ENCODE results near the gene LRPAP1. TPM values are rescaled to one million over a fixed set of nuclear protein-coding genes. Genes with fewer than 3 reads are reported as not detected.

Gene LRPAP1
- polyA plus RNA-seq, 1 donor (not counting 4 experiments of a cell fraction or from before 2014, with no cell fraction given): 121 TPM

GRCh38 chr4:3522651-3523050 is 9.6 kb downstream of the LRPAP1 start:
- H3K27ac ChIP-seq (ENCODE audit: control insufficient read depth, insufficient read depth, low read length): no peak overlapping the region
- H3K4me3 ChIP-seq (ENCODE audit: control insufficient read depth in 2 of 3, extremely low read depth in 1 of 3, insufficient read depth in 2 of 3, low read depth in 1 of 3, low read length in 3 of 3): no peak overlapping the region
- dilution Hi-C loops (cut with MboI; ENCODE audit: extremely low pct_ligation_motif_present, low sequenced_read_pairs): no loop called here
- H4K20me1 ChIP-seq (ENCODE audit: control insufficient read depth, extremely low read depth, insufficient read depth, low read length): peaks cover under 1% of the 10 kb centered on the region
- no peak overlapping the region for H3K4me2 ChIP-seq (ENCODE audit: control insufficient read depth, extremely low read depth, insufficient read depth, low read depth, low read length)
- no peaks in the 10 kb centered on the region for H3K9me3 ChIP-seq (ENCODE audit: control insufficient read depth, low read depth, low read length)
- FAIRE-seq (no peak), DNase-seq (ENCODE audit: low read depth, low spot score) (no peak)
- H3K9me1 ChIP-seq (ENCODE audit: control insufficient read depth, extremely low read depth, insufficient read depth, low read length): no peaks in the 10 kb centered on the region
- H3K9ac ChIP-seq (ENCODE audit: control insufficient read depth, extremely low read depth, insufficient read depth, low read length): no peak overlapping the region
- no peaks in the 10 kb centered on the region for H3K4me1 ChIP-seq (ENCODE audit: control insufficient read depth, extremely low read depth, insufficient read depth, low read length)
- peaks cover 26 to 35% of the 10 kb centered on the region in 2 experiments for H3K36me3 ChIP-seq (ENCODE audit: control insufficient read depth in 2 of 2, extremely low read depth in 1 of 2, insufficient read depth in 2 of 2, low read length in 2 of 2)
- TF ChIP-seq EZH2 (IDR thresholded peaks at IDR 0.05; ENCODE audit: low read length) (no peak), CTCF (optimal IDR thresholded peaks at IDR 0.05 in 1 of 3, IDR thresholded peaks at IDR 0.05 in 1 of 3, conservative IDR thresholded peaks at IDR 0.05 in 1 of 3; ENCODE audit: extremely low read depth in 1 of 3, insufficient read depth in 2 of 3, low read length in 3 of 3) (no peak)
- H3K79me2 ChIP-seq (ENCODE audit: control insufficient read depth, insufficient read depth, low read length): peaks cover 14% of the 10 kb centered on the region
- no peaks in the 10 kb centered on the region for H3K27me3 ChIP-seq (ENCODE audit: control insufficient read depth, extremely low read depth, insufficient read depth, low read length)
- no peak overlapping the region for H2AFZ ChIP-seq (ENCODE audit: control insufficient read depth, low read length)

GRCh38 chr4:3522326-3522640 is 9.9 kb downstream of the LRPAP1 start:
- H3K4me2 ChIP-seq (ENCODE audit: control insufficient read depth, extremely low read depth, insufficient read depth, low read depth, low read length): no peak overlapping the region
- H3K4me3 ChIP-seq (ENCODE audit: control insufficient read depth in 2 of 3, extremely low read depth in 1 of 3, insufficient read depth in 2 of 3, low read depth in 1 of 3, low read length in 3 of 3): no peak overlapping the region
- no peak overlapping the region for H2AFZ ChIP-seq (ENCODE audit: control insufficient read depth, low read length)
- DNase-seq (ENCODE audit: low read depth, low spot score) (no peak), FAIRE-seq (no peak)
- peaks cover 10% of the 10 kb centered on the region for H3K79me2 ChIP-seq (ENCODE audit: control insufficient read depth, insufficient read depth, low read length)
- H3K27ac ChIP-seq (ENCODE audit: control insufficient read depth, insufficient read depth, low read length): no peak overlapping the region
- no peak overlapping the region for H3K9ac ChIP-seq (ENCODE audit: control insufficient read depth, extremely low read depth, insufficient read depth, low read length)
- peaks cover 26 to 37% of the 10 kb centered on the region in 2 experiments for H3K36me3 ChIP-seq (ENCODE audit: control insufficient read depth in 2 of 2, extremely low read depth in 1 of 2, insufficient read depth in 2 of 2, low read length in 2 of 2)
- dilution Hi-C loops (cut with MboI; ENCODE audit: extremely low pct_ligation_motif_present, low sequenced_read_pairs): no loop called here
- H3K9me3 ChIP-seq (ENCODE audit: control insufficient read depth, low read depth, low read length): no peaks in the 10 kb centered on the region
- H3K4me1 ChIP-seq (ENCODE audit: control insufficient read depth, extremely low read depth, insufficient read depth, low read length): no peaks in the 10 kb centered on the region
- no peaks in the 10 kb centered on the region for H3K27me3 ChIP-seq (ENCODE audit: control insufficient read depth, extremely low read depth, insufficient read depth, low read length)
- no peaks in the 10 kb centered on the region for H3K9me1 ChIP-seq (ENCODE audit: control insufficient read depth, extremely low read depth, insufficient read depth, low read length)
- no peaks in the 10 kb centered on the region for H4K20me1 ChIP-seq (ENCODE audit: control insufficient read depth, extremely low read depth, insufficient read depth, low read length)
- TF ChIP-seq EZH2 (IDR thresholded peaks at IDR 0.05; ENCODE audit: low read length) (no peak), CTCF (optimal IDR thresholded peaks at IDR 0.05 in 1 of 3, IDR thresholded peaks at IDR 0.05 in 1 of 3, conservative IDR thresholded peaks at IDR 0.05 in 1 of 3; ENCODE audit: extremely low read depth in 1 of 3, insufficient read depth in 2 of 3, low read length in 3 of 3) (no peak)

Data from keratinocyte (primary cell).